Activated naive CD4-positive, alpha-beta T cell (primary cell): ENCODE data around the gene CLCNKA.
"Not testable (repeated sequence)": the region's sequence is repeated elsewhere in the genome, so short reads cannot be mapped to it uniquely, and the experiment has no call there.

Experiments used
- DNase-seq, 4 experiments: peaks; one replicate each; lab custom pipeline; 2025; lab: John Stamatoyannopoulos, UW

The CLCNKA gene

DNA sequence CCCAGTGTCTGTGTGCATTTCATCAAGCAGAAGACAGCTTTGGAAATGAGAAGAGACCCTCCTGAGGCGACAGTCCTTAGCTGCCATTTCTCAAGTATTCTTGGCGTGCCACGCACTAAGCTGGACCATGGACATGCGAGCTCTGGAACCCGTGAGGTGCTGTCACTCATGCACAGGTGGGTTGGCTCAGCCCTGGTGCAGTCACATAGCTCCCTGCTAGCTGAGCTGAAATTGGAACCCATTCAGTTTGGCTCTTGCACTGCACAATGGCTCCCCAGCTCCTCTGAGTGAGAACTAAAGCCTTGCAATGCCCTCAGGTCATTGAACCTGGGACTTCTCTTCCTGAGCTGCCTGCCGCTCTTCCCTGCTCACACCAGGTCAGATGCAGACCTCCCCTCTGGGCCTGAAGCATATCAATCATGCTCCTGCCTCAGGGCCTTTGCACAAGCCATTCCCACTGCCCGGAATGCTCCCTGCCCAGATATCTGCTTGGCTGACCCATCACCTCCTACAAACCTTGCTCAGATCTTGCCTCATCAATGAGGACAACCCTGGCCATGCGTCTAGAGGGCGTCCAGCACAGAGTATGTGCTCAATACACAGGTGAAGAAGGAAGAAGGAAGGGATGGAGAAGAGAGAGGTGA, 24.1 kb upstream of the CLCNKA start:
- DNase-seq, result no peak

DNA sequence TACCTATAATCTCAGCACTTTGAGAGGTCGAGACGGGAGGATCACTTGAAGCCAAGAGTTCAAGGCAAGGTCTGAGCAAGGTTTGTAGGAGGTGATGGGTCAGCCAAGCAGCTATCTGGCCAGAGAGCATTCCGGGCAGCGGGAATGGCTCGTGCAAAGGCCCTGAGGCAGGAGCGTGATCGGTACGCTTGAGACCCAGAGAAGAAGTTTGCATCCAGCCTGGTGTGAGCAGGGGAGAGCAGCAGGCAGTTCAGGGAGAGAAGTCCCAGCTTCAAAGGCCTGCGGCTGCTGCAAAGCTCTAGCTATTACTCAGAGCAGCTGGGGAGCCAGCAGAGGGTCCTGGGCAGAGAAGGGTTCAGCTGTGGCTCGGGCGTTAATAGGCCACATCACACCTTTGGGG, 22.9 kb upstream of the CLCNKA start:
- no peak for DNase-seq

DNA sequence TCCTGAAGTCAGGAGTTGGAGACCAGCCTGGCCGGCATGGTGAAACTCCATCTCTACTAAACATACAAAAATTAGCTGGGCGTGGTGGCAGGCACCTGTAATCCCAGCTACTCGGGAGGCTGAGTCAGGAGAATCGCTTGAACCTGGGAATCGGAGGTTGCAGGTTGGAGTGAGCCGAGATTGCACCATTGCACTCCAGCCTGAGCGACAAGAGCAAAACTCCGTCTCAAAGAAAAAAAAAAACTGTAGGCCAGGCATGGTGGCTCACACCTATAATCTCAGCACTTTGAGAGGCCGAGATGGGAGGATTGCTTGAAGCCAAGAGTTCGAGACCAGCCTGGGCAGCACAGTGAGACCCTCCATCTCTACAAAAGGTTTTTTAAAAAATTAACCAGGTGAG, 20.6 kb upstream of the CLCNKA start:
- not testable (repeated sequence) for DNase-seq

DNA sequence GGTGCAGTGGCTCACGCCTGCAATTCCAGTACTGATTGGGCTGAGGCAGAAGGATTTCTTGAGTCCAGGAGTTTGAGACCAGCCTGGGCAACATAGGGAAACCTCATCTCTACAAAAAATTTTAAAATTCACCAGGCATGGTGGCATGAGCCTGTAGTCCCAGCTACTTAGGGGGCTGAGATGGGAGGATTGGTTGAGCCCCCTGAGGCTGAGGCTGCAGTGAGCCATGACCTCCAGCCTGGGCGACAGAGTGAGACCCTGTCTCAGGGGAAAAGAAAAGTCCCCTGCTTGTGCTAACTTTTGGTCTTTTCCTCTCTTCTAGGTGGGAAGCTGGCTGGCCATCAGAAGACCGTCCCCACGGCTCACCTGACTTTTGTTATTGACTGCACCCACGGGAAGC, 16.2 kb upstream of the CLCNKA start:
- no peak for DNase-seq

DNA sequence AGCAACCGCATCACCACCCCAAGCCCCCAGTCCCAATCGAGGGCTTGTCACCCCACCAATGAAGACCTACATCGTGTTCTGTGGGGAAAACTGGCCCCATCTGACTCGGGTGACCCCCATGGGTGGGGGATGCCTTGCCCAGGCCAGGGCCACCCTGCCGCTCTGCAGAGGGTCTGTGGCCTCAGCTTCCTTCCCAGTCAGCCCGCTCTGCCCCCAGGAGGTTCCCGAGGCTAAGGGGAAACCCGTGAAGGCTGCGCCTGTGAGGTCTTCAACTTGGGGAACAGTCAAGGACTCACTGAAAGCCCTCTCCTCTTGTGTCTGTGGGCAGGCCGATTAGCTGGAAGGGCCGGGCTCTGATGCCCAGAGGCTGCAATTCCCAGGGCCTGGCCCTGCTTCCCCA, 15.8 kb upstream of the CLCNKA start:
- no peak for DNase-seq

DNA sequence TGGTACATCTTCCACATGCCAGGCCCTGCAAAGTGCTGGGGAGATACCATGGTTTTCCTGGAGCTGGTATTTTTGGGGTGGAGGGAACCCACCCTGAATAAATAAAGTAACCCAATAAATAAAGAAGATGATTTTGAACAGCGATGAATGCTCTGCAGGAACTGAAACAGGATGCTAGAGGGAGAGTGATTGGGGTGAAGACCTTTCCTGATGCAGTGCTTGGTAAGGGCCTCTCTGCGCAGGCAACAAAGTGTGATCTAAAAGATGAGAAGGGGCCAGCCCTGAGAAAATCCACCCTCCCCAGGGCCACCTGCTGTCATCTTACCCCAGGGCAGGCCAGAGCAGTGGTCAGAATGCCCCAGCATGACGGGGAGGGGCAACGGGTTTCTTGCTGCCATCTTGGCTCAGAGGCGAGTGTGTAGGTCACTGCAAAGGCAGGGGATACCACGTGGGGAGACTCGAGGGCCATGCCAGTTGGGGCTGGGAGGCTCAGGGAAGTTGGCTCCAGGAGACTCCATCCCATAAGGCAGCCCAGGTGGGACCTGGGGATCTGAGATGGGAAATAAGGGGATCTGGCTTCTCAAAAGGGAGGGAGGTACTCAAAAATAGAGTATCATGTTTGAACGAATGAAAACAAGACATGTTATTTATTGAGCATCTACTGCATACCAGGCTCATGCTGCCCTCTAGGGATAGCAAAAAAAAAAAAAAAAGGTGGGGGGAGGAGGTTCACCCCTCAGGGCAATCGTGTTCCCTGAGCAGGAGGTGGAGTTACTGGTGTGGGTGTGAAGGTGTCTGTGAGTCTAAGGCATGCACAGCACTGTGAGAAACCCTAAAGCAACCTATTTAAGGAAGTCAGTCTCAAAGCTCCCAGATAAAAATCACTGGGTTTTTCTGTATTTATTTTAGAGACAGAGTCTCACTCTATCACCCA, 15.0 kb upstream of the CLCNKA start:
- DNase-seq, result no peak

DNA sequence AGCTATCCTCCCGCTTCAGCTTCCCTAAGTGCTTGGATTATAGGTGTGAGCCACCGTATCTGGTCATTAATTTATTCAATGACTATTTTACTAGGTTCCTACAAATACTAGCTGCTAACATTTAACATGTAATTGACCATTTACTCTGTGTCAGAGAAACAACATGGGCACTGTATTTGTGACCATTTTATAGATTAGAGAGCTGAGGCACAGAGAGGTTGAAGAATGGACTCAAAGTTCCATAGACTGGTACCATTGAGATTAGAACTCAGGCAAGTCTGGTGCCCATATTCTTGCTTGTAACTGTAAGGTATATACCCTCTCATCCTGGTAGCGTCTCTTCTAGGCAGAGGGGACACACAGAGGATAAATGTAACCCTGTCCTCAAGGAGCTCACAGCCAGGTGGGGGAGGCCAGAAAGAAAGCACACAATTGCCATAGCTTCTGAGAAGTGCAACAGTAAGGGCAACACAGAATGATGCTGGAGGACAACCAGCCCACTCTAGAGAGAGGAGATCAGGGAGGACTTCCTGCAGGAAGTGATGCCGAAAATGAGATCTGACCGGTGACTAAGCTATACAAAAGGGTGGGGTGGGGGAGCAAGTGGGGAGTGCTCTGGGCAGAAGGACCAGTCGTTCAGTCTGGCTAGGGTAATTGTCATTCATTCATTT, 14.0 kb upstream of the CLCNKA start:
- DNase-seq, result no peak

DNA sequence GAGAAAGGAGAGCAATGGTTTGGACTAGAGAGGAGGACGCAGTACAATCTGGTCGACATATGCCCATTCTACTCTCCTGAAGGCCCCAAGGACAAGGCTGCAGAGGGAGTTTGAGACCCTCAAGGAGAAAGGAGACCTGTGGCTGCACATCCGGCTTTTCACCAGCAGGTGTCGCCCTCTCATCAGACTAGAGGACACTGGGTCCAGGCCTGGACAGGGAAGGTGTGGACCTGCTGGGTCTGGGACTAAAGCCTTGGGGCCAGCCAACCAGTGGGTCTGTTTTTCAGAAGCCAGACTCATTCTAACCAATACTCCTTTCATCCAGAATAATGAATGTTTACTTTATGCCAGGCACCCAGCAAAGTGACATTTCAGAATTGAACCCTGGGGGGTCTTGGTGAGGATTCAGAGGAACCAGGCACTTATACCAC, 12.8 kb upstream of the CLCNKA start:
- DNase-seq, result peak; percentile 52 to 72 (median 66)

DNA sequence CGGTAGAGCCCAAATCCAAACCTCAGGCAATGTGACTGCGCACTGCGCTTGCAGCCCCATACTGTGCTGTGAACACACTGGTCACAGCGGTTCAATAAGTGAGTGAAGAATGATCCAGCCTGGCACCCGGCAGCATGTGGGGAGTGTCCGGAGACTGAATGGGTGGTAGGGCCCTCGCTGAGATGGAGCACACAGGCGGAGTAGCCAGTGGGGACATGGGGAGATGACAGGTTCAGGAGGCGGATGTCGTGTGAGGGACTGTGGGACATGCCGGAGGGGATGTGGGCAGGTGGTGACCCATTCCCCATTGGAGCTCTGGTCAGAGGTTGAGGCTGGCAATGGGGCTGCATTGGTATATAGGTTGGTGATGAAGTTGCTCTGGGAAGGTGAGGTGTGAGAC, 12.2 kb upstream of the CLCNKA start:
- DNase-seq, result no peak

DNA sequence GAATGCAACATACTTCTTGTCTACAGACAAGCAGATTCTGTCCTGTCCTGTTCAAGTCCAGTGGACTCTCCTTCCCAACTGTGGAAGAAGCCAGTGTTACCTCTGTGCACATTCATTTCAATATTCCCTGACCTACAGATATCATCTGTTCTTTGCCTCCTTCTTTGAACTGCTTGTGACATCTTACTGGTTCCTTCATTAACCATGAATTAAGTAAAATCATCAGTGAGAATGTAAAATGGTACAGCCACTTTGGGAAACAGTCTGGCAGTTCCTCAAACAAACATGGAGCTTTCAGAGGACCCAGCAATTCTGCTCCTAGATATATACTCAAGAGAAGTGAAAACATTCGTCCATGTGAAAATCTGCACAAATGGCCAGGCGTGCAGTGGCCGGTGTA, 11.0 kb upstream of the CLCNKA start:
- no peak for DNase-seq

DNA sequence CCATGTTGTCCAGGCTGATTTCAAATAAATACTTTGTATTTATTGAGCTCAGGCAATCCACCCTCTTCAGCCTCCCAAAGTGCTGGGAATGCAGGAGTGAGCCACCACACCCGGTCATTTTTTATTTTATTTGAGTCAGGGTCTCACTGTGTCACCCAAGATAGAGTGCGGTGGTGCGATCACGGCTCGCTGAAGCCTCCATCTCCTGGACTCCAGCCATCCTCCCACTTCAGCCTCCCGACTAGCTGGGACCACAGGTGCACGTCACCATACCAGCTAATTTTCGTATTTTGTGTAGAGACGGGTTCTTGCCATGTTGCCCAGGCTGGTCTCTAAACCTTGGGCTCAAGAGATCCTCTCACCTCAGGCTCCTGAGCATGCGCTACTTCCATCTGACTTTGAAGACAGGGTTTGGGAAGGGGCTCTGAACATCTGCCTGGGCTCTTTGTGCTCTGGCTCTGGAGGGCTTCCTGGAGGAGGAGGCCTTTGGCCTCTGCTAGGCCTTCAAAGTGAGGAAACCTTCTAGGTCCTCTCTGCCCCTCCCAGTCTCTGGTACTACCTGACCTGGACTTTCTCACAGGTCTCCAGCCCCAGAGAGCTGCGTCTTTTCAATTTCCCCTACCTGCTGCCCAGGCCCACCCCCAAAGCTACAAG, 9.8 kb upstream of the CLCNKA start:
- no peak for DNase-seq

DNA sequence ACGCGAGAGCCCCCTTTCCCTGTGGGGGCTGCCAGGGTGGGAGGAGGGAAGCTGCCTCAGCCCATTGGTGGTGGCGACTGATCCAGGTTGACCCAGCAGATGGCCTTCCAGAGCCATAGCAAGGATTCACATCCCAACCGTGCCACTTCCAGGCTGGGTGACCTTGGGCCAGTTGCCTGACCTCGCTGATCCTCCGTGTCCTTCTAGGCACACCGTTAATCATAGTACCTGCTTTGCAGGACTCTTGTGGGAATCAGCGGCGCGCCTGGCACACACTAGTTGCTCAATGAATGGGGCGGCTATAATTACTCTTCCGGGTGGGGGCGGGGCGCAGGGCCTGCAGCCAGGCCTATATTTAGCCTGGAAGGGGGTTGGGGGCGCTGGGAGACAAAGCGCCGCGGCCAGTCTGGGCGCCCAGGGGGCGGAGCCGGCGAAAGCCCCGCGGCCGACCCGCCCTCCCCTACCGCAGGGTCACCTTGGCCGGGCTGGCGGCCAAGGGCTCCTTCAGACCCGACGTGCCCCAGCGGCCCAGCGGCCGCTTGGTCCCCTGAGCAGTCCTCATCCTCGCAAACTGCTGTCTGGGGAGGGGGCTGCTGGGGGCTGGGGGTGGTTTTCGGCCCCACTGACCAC, 9.1 kb upstream of the CLCNKA start:
- DNase-seq, result peak in 1 of 4 experiments; percentile 37

DNA sequence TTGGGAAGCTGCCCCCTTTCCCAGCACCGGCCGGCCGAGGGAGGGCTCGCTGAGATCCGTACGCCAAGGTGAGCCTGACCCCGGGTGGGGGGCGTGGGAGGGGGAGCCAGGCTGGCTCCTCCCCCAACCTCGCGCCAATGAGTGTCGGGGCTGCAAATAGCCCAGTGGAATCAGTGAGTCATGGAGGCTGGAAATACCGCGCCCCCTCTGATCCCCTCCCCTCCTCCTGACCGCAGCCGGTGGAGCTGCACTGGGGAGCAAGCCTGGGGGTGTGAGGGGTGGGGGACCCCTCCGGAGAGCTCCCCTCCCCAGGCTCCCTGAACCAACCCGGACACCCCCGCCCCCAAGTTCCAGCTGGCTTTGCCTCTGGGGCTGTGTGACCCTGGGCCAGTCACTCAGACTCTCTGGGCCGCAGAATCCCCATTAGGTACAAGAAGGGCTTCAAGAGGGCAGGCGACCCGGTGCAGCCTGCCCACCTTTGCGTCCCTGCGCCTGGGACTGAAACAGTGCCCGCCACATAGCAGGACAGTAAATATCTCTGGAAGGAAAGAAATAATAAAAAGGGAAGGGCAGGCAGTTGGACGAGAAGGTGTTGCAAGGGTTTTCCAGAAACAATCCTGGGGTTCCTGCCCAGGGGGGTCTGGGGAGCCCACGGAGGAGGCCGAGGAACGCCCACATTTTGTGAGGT, 8.5 kb upstream of the CLCNKA start:
- peak in 2 of 4 experiments; percentile 6 to 14 for DNase-seq

DNA sequence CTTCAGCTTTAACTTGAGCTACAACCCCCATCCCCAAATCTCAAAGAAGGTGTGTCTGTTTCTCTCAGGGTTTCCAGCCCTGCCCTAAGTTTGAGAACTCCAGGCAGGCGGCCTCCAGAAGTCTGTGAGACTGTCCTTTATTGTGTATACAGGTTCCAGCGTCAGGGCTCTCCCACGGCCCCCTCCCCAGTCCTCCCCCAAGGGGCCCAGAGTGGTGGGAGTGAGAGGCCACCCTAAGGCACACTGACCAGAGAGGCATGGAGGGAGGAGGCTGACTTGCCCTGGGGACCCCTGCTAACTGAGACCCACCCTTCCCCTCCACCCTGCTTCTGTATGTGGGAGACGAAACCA, 8.0 kb upstream of the CLCNKA start:
- DNase-seq, result no peak

DNA sequence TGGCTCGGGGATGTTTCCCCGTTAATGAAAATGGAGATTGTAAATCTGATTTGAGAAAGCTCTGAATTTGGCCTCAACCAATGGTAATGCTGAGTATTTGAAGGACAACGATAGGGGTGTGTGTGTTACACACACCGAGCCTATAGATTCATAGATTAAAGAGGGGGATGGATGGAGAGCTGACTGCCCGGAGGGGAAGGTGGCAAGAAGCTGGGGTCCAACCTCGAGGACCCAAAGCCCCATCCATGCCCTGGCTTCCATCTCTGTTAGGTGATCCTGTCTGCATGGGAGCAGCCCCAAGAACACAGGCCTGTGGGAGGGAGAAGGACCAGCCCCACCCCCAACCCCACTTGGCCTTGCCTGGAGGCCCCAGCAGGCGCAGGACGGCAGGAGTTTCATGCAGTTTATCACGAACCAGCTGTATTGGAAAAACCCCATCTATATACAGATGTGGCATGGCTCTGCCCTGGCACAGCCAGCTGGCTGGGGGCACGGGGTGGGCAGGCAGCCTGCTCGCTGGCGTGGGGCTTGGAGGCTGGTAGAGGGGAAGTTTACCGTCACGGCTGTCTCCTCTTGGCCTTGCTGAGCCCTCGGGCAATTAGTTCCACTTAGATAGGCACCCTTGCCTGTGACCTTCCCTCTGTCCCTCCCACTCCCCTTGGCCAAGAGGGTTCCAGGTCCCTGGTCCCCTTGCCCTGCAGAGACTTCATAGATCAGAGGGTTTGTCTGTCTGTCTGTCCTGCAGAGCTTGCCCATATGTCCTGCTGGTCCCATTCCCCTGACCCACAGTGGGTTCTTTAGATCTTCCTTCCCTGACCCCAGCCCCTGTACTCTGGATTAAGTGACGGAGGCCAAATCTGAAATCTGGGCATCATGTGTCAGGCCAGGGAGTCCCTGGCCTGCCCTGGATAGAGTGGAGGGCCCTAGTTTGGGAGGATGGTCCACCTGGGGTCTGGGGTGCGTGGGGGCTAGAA, 7.0 kb upstream of the CLCNKA start:
- no peak for DNase-seq

DNA sequence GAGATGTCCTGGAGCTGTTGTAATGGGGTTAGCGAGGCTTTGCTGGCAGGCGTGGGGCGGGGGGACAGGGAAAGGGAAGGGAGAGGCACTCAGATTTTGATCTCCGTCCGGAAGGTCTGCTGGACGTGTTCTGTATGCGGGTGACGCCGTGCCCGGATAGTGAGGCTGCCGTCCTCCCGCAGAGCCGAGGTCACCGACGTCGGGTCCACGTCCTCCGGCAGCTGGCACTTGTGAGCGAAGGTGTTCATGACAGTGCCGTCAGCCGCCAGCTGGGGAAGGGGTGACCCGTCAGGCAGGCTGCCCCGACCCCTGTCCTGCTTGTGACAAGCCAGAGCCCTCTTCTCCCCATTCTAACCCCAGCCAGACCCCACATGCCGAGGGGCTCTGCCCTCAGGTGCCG, 6.3 kb upstream of the CLCNKA start:
- DNase-seq, result no peak

DNA sequence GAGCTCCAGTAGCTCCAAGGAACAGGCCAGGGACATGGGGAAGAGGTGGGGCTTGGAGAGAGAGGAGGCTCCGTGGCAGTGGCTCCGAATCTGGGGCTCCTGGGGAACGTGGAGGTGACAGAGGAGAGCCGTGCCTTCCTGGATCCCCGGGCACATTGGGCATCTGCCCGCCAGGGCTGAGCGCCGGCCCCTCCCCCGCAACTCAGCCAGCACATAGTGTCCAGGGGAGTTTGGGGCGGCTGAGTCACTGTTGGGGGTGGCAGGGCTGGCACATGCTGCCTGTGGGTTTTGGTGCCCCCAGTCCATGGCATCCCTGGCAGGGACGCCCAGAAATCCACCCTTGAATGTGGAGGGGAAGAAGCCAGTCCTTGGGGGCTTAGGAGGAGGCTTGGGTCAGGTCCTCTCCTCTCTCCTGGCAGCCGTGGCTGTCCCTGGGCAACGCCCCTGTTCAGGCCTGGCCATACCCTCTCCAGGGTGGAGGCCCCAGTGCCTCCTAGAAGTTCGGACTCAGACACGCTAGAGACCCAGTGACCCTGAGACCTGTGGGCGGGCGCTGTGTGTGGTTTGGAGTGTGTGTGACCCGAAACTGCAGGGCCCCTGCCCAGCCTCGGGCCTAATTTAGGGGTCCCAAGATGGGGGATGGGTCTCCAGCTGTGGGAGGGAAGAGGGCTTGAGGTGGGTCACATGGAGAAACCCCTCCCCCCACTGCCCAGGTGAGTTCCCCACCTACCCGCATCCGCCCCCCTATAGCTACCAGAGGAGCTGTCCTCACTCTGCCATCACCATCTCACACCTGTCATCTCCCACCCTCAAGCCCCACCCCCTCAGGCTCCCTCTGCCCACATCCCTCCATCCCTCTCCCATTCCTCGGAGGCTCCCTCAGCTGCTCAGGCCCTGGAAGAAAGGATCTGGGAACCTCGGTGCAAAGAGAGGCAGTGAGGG, 5.6 kb upstream of the CLCNKA start:
- no peak for DNase-seq

DNA sequence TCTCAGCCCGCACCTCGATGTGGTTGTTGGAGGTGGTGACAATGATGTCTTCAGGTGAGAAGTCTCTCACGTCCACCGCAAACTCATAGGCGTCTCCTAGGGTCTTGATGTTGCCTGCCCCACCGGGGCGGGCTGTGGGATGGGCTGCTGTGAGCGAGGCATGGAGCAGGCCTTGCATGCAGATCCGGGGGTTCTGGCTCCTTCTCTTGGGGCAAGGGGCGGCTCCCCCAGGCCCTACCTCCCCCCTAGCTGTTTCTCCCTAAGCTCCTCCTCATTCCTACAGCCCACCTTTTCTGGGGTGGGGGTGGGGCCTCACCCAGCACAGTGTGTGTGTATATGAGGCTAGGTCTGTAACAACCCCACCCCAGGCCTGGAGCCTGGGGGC, 4.8 kb upstream of the CLCNKA start:
- no peak for DNase-seq
